GM19099 (cell line): ENCODE measurements around the gene EIF4E2.

Experiments used
- POLR2A ChIP-seq: IDR thresholded peaks from 3 replicates; pipeline ENCODE4 v1.6.1; 2011; ENCODE audit warnings: low read depth; ENCODE audit not compliant: insufficient read length; ENCODE audit errors: extremely low read depth

EIF4E2 gene

DNA sequence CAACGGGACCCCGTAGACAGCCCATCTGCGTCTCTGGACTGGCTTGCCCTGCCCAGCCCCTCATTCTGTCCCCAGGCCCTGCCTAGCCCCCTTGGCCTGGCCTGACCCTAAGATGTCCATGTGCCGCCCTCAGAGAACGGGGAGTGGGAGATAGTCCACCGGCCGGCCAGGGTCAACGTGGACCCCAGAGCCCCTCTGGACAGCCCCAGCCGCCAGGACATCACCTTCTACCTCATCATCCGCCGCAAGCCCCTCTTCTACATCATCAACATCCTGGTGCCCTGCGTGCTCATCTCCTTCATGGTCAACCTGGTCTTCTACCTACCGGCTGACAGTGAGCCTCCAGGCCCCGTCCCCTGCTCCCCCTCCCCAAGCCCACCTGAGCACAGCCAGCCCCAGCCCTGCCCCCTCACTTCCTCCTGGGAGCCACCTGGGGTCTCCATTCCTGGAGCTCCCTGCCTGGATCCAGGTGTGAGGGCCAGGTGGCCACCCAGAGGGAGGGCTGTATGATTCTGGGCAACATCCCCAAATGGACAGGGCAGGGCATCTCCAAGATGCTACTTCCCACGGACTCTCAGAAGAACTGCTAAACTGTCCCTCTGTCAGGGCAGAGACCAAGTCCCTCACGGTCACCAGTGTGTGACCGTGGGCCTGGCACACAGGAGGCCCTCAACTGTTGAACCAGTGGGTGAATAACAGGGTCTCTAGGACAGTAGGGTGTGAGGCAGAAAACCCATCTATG, 20.5 kb upstream of the EIF4E2 start:
- TF ChIP-seq POLR2A, result no peak

DNA sequence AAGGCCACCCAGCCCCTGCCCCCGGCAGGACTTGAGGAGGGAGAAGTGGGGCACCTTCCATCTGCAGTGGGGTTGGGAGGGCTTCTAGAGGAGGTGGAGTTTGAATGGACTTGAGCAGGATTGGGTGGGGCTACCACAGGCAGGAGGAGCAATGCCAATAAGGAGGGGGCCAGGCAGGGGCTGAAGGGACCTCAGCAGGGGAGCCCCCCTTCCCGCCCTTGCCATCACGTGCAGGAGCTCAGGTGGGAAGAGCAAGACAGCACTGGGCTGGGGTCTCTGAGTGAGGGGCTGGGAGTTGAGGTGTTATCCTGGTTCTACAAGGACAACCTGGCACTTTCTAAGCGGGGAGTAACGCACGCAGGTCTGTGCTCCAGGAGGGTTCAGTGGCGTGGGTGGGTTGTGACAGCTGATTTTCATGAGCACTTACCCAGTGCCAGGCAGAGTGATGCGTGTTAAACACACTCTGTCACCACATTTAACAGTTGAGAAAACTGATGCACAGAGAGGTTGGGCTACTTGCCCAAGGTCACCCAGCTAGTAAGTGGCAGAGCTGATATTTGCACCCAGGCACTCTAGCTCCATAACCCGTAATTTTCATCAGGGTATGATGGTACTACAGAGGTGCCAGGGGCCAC, 19.7 kb upstream of the EIF4E2 start:
- no peak for TF ChIP-seq POLR2A

DNA sequence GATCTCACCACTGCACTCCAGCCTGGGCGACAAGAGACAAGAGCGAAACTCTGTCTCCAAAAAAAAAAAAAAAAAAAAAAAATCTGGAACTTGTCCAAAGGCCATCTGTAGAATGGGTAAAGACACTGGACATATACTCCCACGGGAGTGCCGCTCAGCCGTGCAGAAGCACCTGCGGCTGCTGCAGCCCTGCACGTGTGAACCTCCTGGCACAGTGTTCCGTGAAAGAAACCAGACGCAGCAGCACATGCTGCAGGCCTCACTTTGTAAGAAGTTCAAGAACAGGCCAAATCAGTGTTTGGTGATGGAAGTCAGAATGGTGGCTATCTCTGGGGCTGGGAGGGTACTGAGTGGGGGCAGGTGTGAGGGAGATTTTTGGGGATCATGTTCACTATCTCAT, 18.1 kb upstream of the EIF4E2 start:
- no peak for TF ChIP-seq POLR2A

DNA sequence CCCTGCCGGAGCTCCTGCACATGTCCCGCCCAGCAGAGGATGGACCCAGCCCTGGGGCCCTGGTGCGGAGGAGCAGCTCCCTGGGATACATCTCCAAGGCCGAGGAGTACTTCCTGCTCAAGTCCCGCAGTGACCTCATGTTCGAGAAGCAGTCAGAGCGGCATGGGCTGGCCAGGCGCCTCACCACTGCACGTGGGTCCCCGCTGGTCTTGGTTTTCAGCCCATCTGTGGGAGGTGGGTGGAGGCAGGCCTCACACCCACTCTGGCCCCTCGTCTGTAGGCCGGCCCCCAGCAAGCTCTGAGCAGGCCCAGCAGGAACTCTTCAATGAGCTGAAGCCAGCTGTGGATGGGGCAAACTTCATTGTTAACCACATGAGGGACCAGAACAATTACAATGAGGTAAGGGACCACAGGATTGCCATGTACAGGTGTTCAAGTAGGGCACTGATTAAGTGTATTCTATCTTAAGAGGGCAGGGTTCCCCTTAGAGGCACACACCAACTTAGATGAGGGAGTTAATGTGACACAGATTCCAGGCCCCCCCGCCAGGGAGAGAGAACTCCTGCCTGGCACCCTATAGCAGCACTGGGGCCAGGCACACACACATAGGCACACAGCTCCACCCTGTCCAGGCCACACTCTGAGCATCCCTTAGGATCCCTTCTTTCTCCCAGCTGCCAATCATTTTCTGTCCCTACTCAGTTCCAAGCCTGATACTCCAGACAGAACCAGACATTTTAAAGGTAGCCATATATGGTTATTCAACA, 16.4 kb upstream of the EIF4E2 start:
- no peak for TF ChIP-seq POLR2A

DNA sequence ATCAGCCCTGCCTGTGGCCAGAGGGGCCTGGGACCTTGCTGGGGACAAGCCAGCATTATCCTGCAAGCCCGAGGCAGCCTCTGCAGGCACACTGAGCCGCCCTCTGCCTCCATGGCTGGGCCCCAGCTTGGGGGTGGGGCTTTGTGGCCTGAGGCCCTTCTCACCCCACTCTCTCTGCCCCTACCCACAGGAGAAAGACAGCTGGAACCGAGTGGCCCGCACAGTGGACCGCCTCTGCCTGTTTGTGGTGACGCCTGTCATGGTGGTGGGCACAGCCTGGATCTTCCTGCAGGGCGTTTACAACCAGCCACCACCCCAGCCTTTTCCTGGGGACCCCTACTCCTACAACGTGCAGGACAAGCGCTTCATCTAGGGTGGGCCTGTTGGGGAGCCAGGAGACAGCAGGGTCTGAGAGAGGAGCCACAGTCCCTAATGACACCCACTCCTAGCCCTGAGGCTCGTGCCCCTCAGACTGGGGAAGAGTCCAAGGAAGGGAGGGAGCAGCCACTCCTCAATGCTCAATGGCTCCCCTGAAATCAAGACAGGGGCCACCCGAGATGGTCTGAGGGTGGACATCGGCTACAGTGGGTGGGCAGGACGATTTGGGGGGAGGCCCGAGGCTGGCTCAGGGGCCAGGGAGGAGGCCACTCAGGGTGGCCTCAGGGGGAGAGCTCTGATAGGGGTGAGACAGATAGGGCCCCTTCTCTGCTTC, 15.4 kb upstream of the EIF4E2 start:
- TF ChIP-seq POLR2A, result no peak

DNA sequence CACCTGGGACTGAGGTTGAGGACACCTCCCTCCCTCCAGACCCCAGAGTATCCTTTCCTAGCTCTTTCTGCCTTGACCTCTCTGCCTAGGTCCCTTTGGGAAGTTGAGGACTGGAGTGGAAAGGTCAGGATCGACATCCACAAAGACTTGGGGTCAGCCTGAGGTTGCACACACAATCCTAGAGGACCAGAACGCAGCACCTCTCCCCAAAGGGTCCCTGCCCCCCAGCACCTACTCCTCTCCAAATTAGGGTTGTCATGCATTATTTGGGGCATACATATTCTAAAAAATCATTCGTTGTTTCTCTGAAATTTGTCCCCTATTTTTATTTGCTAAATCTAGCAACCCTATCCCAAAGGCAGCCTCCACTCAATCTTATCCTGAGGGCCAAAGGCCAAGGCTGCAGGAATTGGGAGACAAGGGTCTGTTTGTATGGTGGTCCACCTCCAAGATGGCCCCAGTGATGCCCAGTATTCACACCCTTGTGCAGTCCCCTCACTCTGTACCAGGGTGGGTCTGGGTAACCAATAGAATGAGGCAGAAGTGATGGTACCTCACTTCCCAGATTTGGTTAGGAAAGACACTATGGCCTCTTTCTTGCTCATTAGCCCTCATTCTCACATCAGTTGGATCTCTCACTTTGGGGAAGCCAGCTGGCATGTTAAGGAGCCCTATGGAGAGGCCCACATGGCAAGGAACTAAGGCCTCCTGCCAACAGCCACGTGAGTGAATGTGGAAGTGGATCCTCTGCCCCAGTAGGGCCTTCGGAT, 14.5 kb upstream of the EIF4E2 start:
- TF ChIP-seq POLR2A, result no peak

DNA sequence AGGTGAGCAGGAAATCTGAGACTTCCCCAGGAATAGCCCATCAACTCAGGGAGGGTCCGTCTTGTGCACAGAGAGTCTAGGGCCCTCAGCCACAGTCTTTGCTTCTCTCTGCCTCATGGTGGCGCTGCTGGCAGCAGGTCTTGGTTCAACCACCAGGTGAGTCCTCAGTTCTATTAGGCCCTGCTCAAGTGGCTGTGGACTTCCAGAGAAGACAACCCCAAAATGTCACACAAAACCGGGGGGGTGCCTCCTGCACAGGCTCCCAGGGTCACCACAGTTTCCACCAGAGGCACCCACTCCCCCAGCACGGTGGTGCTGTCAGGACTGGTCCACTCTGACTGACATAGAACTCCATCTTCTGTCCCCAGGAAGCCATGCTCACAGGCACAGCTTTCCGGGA, 13.4 kb upstream of the EIF4E2 start:
- no peak for TF ChIP-seq POLR2A

DNA sequence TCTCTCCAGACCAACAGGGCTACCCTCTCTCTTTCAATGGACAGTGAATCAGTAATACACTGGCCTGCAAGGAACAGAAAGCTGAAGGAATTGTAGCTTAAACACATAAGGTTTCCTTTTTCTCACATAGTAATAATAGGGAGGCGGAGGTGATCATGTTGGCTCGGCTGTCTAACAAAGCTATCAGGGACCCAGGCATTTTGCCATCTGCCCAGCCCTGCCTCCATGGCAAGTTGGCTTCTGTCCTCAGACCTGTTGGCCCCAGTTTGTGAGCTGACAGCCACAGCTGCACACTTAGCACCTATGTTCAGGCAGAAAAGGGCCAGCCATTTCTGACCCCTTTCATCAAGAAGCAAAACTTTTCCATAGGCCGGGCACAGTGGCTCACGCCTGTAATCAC, 13.0 kb upstream of the EIF4E2 start:
- TF ChIP-seq POLR2A, result no peak

DNA sequence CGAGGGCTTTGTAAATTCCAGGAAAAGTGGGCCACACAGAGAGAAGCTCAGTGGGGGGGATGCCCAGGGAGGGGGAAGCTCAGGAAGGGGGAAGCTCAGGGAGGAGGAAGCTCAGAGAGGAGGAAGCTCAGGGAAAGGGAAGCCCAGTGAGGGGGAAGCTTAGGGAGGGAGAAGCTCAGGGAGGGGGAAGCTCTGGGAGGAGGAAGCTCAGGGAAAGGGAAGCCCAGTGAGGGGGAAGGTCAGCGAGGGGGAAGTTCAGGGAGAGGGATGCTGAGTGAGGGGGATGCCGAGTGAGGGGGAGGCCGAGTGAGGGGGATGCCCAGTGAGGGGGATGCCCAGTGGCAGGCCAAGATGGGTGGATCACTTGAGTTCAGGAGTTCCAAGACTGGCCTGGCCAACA, 11.8 kb upstream of the EIF4E2 start:
- TF ChIP-seq POLR2A, result no peak

DNA sequence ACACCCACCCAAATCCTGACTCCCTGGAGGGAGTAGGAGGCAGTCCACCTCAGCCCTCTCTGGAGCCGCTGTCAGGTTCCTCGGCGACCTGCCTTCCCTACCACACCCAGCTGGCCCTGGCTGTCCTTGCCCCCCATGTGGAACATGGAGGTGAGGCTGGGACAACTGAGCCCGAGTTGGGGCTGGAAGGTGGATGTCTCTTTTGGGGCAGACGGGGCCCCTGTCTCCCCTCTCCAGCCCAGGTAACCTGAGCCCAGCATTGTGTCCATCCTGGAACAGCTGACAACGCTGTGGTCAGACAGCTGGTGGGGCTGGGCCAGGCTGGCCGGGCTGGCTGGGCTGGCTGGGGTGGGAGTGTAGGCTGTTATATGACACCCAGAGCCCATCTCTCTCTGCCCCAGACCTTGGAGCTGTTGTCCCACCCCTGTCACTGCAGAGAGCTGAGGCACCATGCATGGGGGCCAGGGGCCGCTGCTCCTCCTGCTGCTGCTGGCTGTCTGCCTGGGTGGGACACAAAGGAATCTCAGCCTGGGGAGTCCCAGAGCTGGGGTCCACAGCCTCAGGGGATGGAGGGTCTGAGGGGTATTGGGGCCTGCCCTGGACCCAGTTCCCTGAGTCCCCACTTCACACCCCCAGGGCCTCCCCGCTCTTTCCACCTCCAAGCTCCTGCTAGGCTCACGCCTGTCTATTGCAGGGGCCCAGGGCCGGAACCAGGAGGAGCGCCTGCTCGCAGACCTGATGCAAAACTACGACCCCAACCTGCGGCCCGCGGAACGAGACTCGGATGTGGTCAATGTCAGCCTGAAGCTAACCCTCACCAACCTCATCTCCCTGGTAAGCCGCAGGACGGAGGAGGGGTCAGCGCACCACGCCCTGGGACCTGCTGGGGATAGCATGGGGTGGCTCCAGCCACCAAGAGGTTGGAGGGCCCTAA, 10.9 kb upstream of the EIF4E2 start, which contains the start of gene CHRNG:
CHRNG (plus strand) TSS at position 395 of the 934 bp plus-strand sequence; CDS start at position 451, 56 bp downstream.
- no peak for TF ChIP-seq POLR2A

DNA sequence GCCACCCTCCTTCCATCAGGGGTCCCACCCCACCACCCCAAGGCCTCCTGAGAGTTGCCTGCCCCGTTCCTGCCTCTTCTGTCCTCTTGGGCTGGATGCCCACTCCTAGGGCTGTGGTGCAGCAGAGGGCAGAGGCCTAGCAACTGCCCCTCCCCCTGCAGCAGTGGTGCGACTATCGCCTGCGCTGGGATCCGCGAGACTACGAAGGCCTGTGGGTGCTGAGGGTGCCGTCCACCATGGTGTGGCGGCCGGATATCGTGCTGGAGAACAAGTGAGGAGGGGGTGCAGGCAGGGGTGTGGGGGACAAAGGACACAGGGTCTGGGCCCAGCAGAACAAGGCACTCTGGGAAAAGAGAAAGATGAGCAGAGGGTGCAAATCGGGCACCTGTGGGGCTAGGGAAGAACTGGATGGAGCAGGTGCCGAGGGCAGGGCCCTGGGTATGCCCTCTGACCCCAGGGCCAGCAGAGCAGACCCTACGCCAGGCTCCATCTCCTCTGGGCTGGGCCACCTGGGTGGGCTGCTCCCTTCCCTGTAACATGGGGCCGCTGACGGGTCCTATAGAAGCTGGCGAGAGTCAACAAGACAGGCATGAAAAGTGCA, 9.9 kb upstream of the EIF4E2 start:
- no peak for TF ChIP-seq POLR2A

DNA sequence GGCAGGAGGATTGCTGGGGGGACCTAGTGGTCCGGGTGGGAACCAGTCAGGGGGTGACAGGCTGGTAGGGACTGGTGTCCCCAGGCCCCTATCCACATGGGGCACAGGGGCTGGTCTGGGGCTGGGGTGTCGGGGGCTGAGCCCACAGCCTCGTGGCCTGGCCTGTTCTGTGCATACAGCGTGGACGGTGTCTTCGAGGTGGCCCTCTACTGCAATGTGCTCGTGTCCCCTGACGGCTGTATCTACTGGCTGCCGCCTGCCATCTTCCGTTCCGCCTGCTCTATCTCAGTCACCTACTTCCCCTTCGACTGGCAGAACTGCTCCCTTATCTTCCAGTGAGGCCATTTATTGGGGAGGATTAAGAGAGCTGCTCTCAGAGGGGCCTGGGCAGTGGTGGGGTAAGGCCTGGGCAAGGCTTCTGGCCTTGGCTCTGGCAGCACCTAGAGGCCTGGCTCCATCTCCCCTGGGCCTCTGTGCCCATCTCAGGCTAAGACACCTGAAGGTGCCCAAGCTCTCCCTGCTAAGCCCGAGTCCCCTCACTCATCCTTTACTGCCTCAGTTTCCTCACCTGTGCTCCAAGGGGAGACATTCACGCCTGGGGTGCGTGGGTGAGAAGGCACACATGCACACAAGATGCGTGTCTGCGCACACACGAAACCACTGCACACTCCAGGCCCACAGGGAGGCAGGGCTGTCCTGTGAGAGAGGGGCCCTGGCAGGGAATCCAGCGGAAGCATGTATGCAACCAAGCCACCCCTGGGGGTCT, 9.1 kb upstream of the EIF4E2 start:
- no peak for TF ChIP-seq POLR2A
